Measurements from ENCODE around the gene SARS2.

The SARS2 gene

GRCh38 chr19:38964738-38965137 lies 34.2 kb upstream of the SARS2 start:
- H3K4me2 ChIP-seq (ENCODE audit: low read length) = no peak overlapping the region

DNA sequence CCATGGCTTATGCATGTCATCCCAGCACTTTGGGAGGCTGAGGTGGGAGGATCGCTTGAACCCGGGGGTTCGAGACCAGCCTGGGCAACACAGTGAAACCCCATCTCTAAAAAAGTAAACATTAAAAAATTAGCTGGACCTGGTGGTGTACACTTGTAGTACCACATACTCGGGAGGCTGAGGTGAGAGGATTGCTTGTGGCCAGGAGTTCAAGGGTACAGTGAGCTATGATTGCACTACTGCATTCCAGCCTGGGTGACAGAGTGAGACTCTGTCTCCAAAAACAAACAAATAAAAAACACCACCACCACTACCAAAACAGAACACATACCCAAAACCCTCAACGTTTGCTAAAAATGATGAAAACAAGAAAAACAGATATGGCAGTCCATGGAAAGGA lies 29.1 kb upstream of the SARS2 start:
- no peaks in the 10 kb centered on the region for H3F3A ChIP-seq (ENCODE audit: control insufficient read depth, insufficient read depth)
- H3K4me2 ChIP-seq (ENCODE audit: low read length) = no peak overlapping the region
- no peaks in the 10 kb centered on the region for H3K27me3 ChIP-seq (ENCODE audit: control insufficient read depth, low read length)
- no peaks in the 10 kb centered on the region for H3K36me3 ChIP-seq (ENCODE audit: control insufficient read depth, low read length)
- H4K20me1 ChIP-seq (ENCODE audit: control insufficient read depth, insufficient read depth, low read depth, low read length) = no peaks in the 10 kb centered on the region
- no peak overlapping the region for H3K4me3 ChIP-seq (ENCODE audit: low read length)
- no peaks in the 10 kb centered on the region for H3K79me2 ChIP-seq (ENCODE audit: control insufficient read depth, low read length)
- no peaks in the 10 kb centered on the region for H3K9me2 ChIP-seq (replicated peaks; ENCODE audit: control insufficient read depth, low read length)
- H3K4me1 ChIP-seq (ENCODE audit: control insufficient read depth, low read length) = no peaks in the 10 kb centered on the region
- TF ChIP-seq CTCF (IDR thresholded peaks at IDR 0.05; ENCODE audit: low read depth, low read length, poor library complexity, severe bottlenecking) (no peak), EZH2phosphoT487 (IDR thresholded peaks at IDR 0.05; ENCODE audit: borderline replicate concordance, low read length) (no peak)
- H3K9me3 ChIP-seq (ENCODE audit: control insufficient read depth, insufficient read depth, low read length) = no peaks in the 10 kb centered on the region
- no peak overlapping the region for H3K27ac ChIP-seq (ENCODE audit: low read depth, low read length)

More at GRCh38 chr19:38964738-38965137, 34.2 kb upstream of the SARS2 start:
- Histone ChIP-seq H3K9me3 (ENCODE audit: control insufficient read depth, insufficient read depth, low read length) (no peaks in the 10 kb centered on the region), H3K4me3 (ENCODE audit: low read length) (no peak overlapping the region), H3K27me3 (ENCODE audit: control insufficient read depth, low read length) (0 out of 2 replicates have a peak, but pooled peaks cover 2% of the 10 kb centered on the region), H3K36me3 (ENCODE audit: control insufficient read depth, low read length) (no peaks in the 10 kb centered on the region), H3K4me1 (ENCODE audit: control insufficient read depth, low read length) (no peaks in the 10 kb centered on the region), H3K27ac (ENCODE audit: low read depth, low read length) (no peak overlapping the region), H4K20me1 (ENCODE audit: control insufficient read depth, insufficient read depth, low read depth, low read length) (no peaks in the 10 kb centered on the region), H3K79me2 (ENCODE audit: control insufficient read depth, low read length) (no peaks in the 10 kb centered on the region), H3F3A (ENCODE audit: control insufficient read depth, insufficient read depth) (no peaks in the 10 kb centered on the region), H3K9me2 (replicated peaks; ENCODE audit: control insufficient read depth, low read length) (no peaks in the 10 kb centered on the region)
- TF ChIP-seq CTCF (IDR thresholded peaks at IDR 0.05; ENCODE audit: low read depth, low read length, poor library complexity, severe bottlenecking) = no peak
- no peak for TF ChIP-seq EZH2phosphoT487 (IDR thresholded peaks at IDR 0.05; ENCODE audit: borderline replicate concordance, low read length)

DNA sequence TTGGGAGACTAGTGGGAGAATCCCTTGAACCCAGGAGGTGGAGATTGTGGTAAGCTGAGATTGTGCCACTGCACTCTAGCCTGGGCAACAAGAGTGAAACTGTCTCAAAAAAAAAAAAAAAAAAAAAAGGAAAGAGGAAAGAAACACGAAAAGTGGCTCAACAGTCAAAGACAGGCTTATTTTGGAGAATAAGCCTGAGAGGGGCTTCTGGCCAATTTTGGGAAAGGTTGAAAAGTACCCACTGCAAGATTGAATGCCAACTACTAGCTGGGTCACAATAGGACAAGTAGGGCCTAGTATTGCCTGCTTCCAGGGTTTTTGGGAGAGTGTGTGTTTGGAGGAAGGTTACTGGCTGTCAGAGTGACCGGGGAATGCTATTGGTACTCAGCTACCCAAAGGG lies 27.7 kb upstream of the SARS2 start:
- Histone ChIP-seq H3K27me3 (ENCODE audit: control insufficient read depth, low read length) (peaks cover 3% of the 10 kb centered on the region; the same call in 1 of the 2 replicates), H3K4me2 (ENCODE audit: low read length) (no peak overlapping the region), H3K36me3 (ENCODE audit: control insufficient read depth, low read length) (no peaks in the 10 kb centered on the region), H3F3A (ENCODE audit: control insufficient read depth, insufficient read depth) (no peaks in the 10 kb centered on the region), H3K27ac (ENCODE audit: low read depth, low read length) (no peak overlapping the region), H3K9me2 (replicated peaks; ENCODE audit: control insufficient read depth, low read length) (no peaks in the 10 kb centered on the region), H3K4me3 (ENCODE audit: low read length) (no peak overlapping the region), H3K9me3 (ENCODE audit: control insufficient read depth, insufficient read depth, low read length) (no peaks in the 10 kb centered on the region), H3K79me2 (ENCODE audit: control insufficient read depth, low read length) (no peaks in the 10 kb centered on the region), H4K20me1 (ENCODE audit: control insufficient read depth, insufficient read depth, low read depth, low read length) (no peaks in the 10 kb centered on the region), H3K4me1 (ENCODE audit: control insufficient read depth, low read length) (no peaks in the 10 kb centered on the region)
- TF ChIP-seq CTCF (IDR thresholded peaks at IDR 0.05; ENCODE audit: low read depth, low read length, poor library complexity, severe bottlenecking) (no peak), EZH2phosphoT487 (IDR thresholded peaks at IDR 0.05; ENCODE audit: borderline replicate concordance, low read length) (no peak)
